OCI-LY7 (cell line): ENCODE results near the gene ZNF750.

Source experiments
- EZH2phosphoT487 ChIP-seq: fragments of 200-600 bp; sonication (generic); IDR thresholded peaks from 2 replicates; pipeline ENCODE4 v1.6.1; 2018; ENCODE audit warnings: low read depth, borderline replicate concordance, mild to moderate bottlenecking, mixed run types, antibody characterized with exemption, low read length, moderate library complexity, mixed read lengths
- TF ChIP-seq, protein P1 (sequence below): fragments of 200-600 bp; sonication (generic); conservative IDR thresholded peaks from 2 replicates; pipeline ENCODE4 v1.5.1; 2014; ENCODE audit warnings: mild to moderate bottlenecking, antibody characterized with exemption, low read length, moderate library complexity, mixed read lengths

DNA sequence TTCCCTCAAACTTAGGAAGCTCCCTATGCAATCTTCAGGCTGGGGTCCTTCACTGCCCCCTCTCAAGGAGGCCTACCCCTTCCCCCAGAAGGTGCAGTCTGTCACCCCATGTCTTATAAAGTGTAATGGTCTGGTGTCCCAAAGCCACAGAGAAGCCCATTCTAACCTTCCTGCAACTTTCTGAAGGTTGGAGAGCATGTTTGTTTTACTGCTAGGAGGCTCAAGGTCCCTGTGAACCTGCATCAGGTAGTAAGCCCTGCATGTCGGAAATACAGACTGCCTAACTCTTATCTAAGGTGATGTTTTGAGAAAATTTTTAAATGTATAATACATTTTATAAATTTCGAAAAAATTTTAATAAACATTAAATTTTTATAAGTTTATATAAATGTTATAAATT is 18.3 kb downstream of the ZNF750 start:
- TF ChIP-seq, protein P1, sequence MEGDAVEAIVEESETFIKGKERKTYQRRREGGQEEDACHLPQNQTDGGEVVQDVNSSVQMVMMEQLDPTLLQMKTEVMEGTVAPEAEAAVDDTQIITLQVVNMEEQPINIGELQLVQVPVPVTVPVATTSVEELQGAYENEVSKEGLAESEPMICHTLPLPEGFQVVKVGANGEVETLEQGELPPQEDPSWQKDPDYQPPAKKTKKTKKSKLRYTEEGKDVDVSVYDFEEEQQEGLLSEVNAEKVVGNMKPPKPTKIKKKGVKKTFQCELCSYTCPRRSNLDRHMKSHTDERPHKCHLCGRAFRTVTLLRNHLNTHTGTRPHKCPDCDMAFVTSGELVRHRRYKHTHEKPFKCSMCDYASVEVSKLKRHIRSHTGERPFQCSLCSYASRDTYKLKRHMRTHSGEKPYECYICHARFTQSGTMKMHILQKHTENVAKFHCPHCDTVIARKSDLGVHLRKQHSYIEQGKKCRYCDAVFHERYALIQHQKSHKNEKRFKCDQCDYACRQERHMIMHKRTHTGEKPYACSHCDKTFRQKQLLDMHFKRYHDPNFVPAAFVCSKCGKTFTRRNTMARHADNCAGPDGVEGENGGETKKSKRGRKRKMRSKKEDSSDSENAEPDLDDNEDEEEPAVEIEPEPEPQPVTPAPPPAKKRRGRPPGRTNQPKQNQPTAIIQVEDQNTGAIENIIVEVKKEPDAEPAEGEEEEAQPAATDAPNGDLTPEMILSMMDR: no peak
- no peak for TF ChIP-seq EZH2phosphoT487
